Epithelial cell of proximal tubule (primary cell): Measurements from ENCODE around the gene SDK1. TPM values are rescaled to one million over a fixed set of nuclear protein-coding genes. Genes with fewer than 3 reads are reported as not detected.

Experiments used
- DNase-seq: peaks from one replicate; pipeline ENCODE4 v3.0.0-alpha.2; 2011; ENCODE audit warnings: low read depth
- H3K4me3 ChIP-seq: 2 replicates; pipeline ENCODE4 v1.5.1; 2011; ENCODE audit warnings: low read depth, mild to moderate bottlenecking, low read length
- CTCF ChIP-seq: conservative IDR thresholded peaks from 2 replicates; pipeline ENCODE4 v1.5.1; 2012; ENCODE audit warnings: low read depth, mild to moderate bottlenecking, low read length
- total RNA-seq: library from RNA; depleted of rRNA; stranded (reverse); fragments of >200 nt; gene quantifications from 2 replicates; pipeline ENCODE4 v1.2.3, GENCODE V29; 2015

Gene SDK1
- total RNA-seq, 1 donor from 2014 or later = 0.75 TPM

GRCh38 chr7:3451701-3452100 lies 150.6 kb downstream of the SDK1 start:
- H3K4me3 ChIP-seq = no peak overlapping the region
- DNase-seq = no peak
- no peak for TF ChIP-seq CTCF

- TF ChIP-seq CTCF = no peak
- no peak for DNase-seq
- H3K4me3 ChIP-seq = no peak overlapping the region
These were observed 152.3 kb downstream of the SDK1 start for GRCh38 chr7:3453398-3453797.

- no peak overlapping the region for H3K4me3 ChIP-seq
- no peak for DNase-seq
- TF ChIP-seq CTCF = no peak
These were observed 154.9 kb downstream of the SDK1 start for GRCh38 chr7:3455806-3456595.

GRCh38 chr7:3459111-3459510 lies 158.1 kb downstream of the SDK1 start:
- H3K4me3 ChIP-seq = no peak overlapping the region
- no peak for TF ChIP-seq CTCF
- DNase-seq = no peak

GRCh38 chr7:3461923-3462322 lies 160.9 kb downstream of the SDK1 start:
- TF ChIP-seq CTCF = no peak
- no peak overlapping the region for H3K4me3 ChIP-seq
- DNase-seq = no peak

- no peak for DNase-seq
- no peak overlapping the region for H3K4me3 ChIP-seq
- TF ChIP-seq CTCF = no peak
These were observed 162.6 kb downstream of the SDK1 start for GRCh38 chr7:3463696-3464095.
